T-helper 2 cell treated with Interferon-gamma antibody and Interleukin-4, amounts not matched to agents 5 μg/mL and 100 μg/mL, for 36 hours (primary cell): ENCODE measurements around the gene ATAD1.
A peak's percentile ranks its signal among the peaks of the same experiment; 100 is the strongest.
"Not testable (repeated sequence)": the region's sequence is repeated elsewhere in the genome, so short reads cannot be mapped to it uniquely, and the experiment has no call there.

ENCODE experiments used
- DNase-seq: peaks from one replicate; pipeline ENCODE4 v3.0.0; 2021; ENCODE audit warnings: low spot score
- H3K27ac Mint-ChIP-seq: one replicate; pipeline ENCODE4 v1.8.0; 2021; ENCODE audit warnings: mild to moderate bottlenecking, mixed read lengths
- H3K27me3 Mint-ChIP-seq: one replicate; pipeline ENCODE4 v1.8.0; 2021; ENCODE audit warnings: low read depth, mixed read lengths
- H3K36me3 Mint-ChIP-seq: one replicate; pipeline ENCODE4 v1.8.0; 2021; ENCODE audit warnings: low read depth, mixed read lengths
- H3K4me1 Mint-ChIP-seq: one replicate; pipeline ENCODE4 v1.8.0; 2021; ENCODE audit warnings: low read depth, mixed read lengths
- H3K4me3 Mint-ChIP-seq: one replicate; pipeline ENCODE4 v1.8.0; 2022; ENCODE audit warnings: mild to moderate bottlenecking, moderate library complexity, mixed read lengths
- H3K9me3 Mint-ChIP-seq: one replicate; pipeline ENCODE4 v1.8.0; 2021; ENCODE audit warnings: mixed read lengths

ATAD1 gene

DNA sequence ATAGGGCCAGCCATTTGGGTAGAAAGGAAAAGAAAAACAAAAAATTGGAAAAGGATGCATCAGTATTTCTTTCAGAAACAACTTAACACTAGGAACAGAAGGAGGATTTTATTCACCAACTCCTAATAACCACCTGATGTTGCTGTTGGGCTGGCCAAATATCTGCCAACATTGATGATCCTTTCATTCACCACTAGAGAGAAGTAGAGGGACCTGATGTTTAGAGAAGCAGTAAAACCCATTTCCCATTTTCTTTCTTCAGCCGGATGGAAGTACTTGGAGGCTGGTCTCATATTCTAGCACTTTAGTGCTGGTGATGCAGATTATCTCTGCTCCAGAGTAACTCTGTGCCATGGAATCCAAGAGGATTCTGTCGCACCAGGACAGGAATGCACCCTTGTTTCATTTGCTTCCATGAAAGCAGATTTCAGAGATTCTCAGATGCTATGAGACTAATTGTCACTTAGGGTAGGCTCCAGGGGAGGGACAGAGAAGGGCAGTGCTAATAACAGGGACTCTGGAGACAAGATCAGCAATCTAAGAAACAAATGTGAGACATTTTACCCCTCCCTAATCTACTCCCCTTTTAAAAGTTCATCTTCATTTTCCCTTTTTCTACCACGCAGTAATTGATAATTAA, 42.2 kb upstream of the ATAD1 start:
- peaks cover 14% of the 10 kb centered on the region for H3K36me3 Mint-ChIP-seq
- peaks cover 21% of the 10 kb centered on the region for H3K4me1 Mint-ChIP-seq
- H3K27me3 Mint-ChIP-seq: peaks cover 3% of the 10 kb centered on the region
- DNase-seq: peak; percentile 12
- no peak overlapping the region for H3K27ac Mint-ChIP-seq
- H3K9me3 Mint-ChIP-seq: peaks cover 6% of the 10 kb centered on the region
- H3K4me3 Mint-ChIP-seq: peak overlapping the region; percentile 22

DNA sequence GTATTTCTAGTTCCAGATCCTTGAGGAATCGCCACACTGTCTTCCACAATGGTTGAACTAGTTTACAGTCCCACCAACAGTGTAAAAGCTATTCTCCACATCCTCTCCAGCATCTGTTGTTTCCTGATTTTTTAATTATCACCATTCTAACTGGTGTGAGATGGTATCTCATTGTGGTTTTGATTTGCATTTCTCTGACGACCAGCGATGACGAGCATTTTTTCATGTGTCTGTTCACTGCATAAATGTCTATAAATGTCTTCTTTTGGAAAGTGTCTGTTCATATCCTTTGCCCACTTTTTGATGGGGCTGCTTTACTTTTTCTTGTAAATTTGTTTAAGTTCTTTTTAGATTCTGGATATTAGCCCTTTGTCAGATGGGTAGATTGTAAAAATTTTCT, 37.6 kb upstream of the ATAD1 start:
- H3K27me3 Mint-ChIP-seq, DNase-seq, H3K9me3 Mint-ChIP-seq, H3K36me3 Mint-ChIP-seq: not testable (repeated sequence)
- Mint-ChIP-seq H3K27ac (peak overlapping the region; percentile 10), H3K4me3 (peak overlapping the region; percentile 5), H3K4me1 (peaks cover 20% of the 10 kb centered on the region)

GRCh38 chr10:87855247-87855646, 37.2 kb upstream of the ATAD1 start:
- H3K36me3 Mint-ChIP-seq, DNase-seq, H3K27me3 Mint-ChIP-seq, H3K27ac Mint-ChIP-seq, H3K9me3 Mint-ChIP-seq: not testable (repeated sequence)
- Mint-ChIP-seq H3K4me1 (peaks cover 19% of the 10 kb centered on the region), H3K4me3 (peak overlapping the region; percentile 5)

GRCh38 chr10:87852089-87852488, 34.1 kb upstream of the ATAD1 start:
- H3K9me3 Mint-ChIP-seq: peaks cover 6% of the 10 kb centered on the region
- H3K36me3 Mint-ChIP-seq: peaks cover 3% of the 10 kb centered on the region
- no peak for DNase-seq
- H3K27me3 Mint-ChIP-seq: peaks cover 3% of the 10 kb centered on the region
- peaks cover 16% of the 10 kb centered on the region for H3K4me1 Mint-ChIP-seq
- no peak overlapping the region for H3K4me3 Mint-ChIP-seq
- no peak overlapping the region for H3K27ac Mint-ChIP-seq

- H3K9me3 Mint-ChIP-seq: peaks cover 6% of the 10 kb centered on the region
- no peak overlapping the region for H3K27ac Mint-ChIP-seq
- peaks cover 16% of the 10 kb centered on the region for H3K4me1 Mint-ChIP-seq
- H3K4me3 Mint-ChIP-seq: no peak overlapping the region
- H3K27me3 Mint-ChIP-seq: peaks cover 3% of the 10 kb centered on the region
- H3K36me3 Mint-ChIP-seq: peaks cover 2% of the 10 kb centered on the region
- peak; percentile 33 for DNase-seq
Measured at GRCh38 chr10:87850742-87851205, 32.7 kb upstream of the ATAD1 start.

- Mint-ChIP-seq H3K9me3 (no peaks in the 10 kb centered on the region), H3K27ac (no peak overlapping the region), H3K4me1 (peaks cover 10% of the 10 kb centered on the region), H3K36me3 (no peaks in the 10 kb centered on the region), H3K27me3 (peaks cover 3% of the 10 kb centered on the region), H3K4me3 (no peak overlapping the region)
- DNase-seq: no peak
Measured at GRCh38 chr10:87849001-87849400, 31.0 kb upstream of the ATAD1 start.

GRCh38 chr10:87847550-87847949, 29.5 kb upstream of the ATAD1 start:
- Mint-ChIP-seq H3K27me3 (peaks cover 3% of the 10 kb centered on the region), H3K4me3 (no peak overlapping the region), H3K4me1 (peaks cover 13% of the 10 kb centered on the region), H3K27ac (no peak overlapping the region), H3K36me3 (no peaks in the 10 kb centered on the region), H3K9me3 (no peaks in the 10 kb centered on the region)
- DNase-seq: no peak

DNA sequence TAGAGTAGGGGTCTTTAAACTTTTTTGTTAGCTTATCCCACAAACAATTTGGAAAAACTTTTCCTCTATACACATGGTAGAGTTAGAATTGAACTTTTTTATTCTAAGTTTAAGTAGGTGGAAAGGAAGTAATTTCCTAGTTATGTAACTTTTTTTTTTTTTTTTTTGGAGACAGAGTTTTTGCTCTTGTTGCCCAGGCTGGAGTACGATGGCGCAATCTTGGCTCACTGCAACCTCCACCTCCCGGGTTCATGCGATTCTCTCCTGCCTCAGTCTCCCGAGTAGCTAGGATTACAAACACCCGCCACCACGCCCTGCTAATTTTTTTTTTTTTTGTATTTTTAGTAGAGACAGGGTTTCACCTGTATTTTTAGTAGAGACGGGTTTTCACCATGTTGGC, 28.7 kb upstream of the ATAD1 start:
- not testable (repeated sequence) for H3K4me3 Mint-ChIP-seq, H3K36me3 Mint-ChIP-seq, H3K27ac Mint-ChIP-seq

GRCh38 chr10:87846023-87846422, 28.0 kb upstream of the ATAD1 start:
- Mint-ChIP-seq H3K27me3 (peaks cover 3% of the 10 kb centered on the region), H3K27ac (no peak overlapping the region), H3K36me3 (no peaks in the 10 kb centered on the region), H3K4me1 (peaks cover 15% of the 10 kb centered on the region), H3K4me3 (no peak overlapping the region), H3K9me3 (no peaks in the 10 kb centered on the region)
- no peak for DNase-seq

More for the DNA sequence above, 28.7 kb upstream of the ATAD1 start:
- H3K9me3 Mint-ChIP-seq, H3K27me3 Mint-ChIP-seq, DNase-seq: not testable (repeated sequence)
- H3K4me1 Mint-ChIP-seq: peaks cover 17% of the 10 kb centered on the region

DNA sequence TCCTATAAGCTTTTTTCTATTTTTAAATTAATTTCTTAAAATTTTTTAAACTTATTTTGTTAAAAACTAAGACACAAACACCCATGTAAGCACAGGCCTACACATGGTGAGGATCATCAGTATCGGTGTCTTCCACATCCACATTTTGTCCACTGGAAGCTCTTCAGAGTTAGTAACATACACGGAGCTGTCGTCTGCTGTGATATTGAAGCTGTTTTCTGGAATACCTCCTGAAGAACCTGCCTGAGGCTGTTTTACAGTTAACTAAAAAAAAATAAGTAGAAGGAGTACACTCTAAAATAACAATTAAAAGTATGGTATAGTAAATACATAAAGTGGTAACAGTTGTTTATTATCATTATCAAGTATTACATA, 27.6 kb upstream of the ATAD1 start:
- no peak overlapping the region for H3K27ac Mint-ChIP-seq
- DNase-seq: no peak
- H3K4me3 Mint-ChIP-seq: no peak overlapping the region
- H3K27me3 Mint-ChIP-seq: peaks cover 3% of the 10 kb centered on the region
- no peaks in the 10 kb centered on the region for H3K36me3 Mint-ChIP-seq
- H3K4me1 Mint-ChIP-seq: peaks cover 12% of the 10 kb centered on the region
- no peaks in the 10 kb centered on the region for H3K9me3 Mint-ChIP-seq

- H3K9me3 Mint-ChIP-seq: no peaks in the 10 kb centered on the region
- no peaks in the 10 kb centered on the region for H3K36me3 Mint-ChIP-seq
- no peak overlapping the region for H3K27ac Mint-ChIP-seq
- peaks cover 9% of the 10 kb centered on the region for H3K4me1 Mint-ChIP-seq
- no peak overlapping the region for H3K4me3 Mint-ChIP-seq
- H3K27me3 Mint-ChIP-seq: peaks cover under 1% of the 10 kb centered on the region
- DNase-seq: no peak
Measured at GRCh38 chr10:87844837-87845623, 27.0 kb upstream of the ATAD1 start.

- no peak overlapping the region for H3K4me3 Mint-ChIP-seq
Measured at GRCh38 chr10:87843714-87844113, 25.7 kb upstream of the ATAD1 start.

DNA sequence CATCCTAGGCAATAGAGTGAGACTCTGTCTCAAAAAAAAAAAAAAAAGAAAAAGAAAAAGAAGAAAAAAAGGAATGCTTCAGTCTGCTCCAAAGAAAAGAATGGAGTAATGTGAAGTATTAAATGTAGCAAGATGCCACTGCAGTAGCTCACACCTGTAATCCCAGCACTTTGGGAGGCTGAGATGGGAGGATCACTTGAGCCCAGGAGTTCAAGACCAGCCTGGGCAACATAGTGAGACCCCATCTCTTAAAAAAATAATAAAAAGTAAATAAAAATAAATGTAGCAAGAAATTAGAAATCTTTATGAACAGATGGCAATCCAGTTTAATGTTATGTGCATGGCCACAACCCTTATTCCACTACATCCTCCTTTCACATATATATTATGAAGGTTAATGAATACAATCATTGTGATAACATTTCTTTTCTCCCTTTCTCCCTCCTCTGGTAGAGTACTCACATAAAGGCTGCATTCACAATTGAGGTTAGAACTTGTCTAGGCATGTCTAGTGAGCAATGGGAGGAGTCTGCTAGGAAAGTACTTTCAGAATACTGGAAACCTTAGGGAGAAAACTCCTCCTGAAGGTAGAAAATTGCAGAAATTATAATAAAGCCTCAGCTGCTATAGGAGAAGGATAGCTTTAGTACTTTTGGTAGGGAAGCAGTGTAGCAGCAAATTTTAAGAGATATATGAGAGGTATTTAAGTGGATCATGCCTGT, 24.9 kb upstream of the ATAD1 start:
- no peak overlapping the region for H3K4me3 Mint-ChIP-seq
- H3K9me3 Mint-ChIP-seq: no peaks in the 10 kb centered on the region
- no peaks in the 10 kb centered on the region for H3K36me3 Mint-ChIP-seq
- H3K4me1 Mint-ChIP-seq: peaks cover 9% of the 10 kb centered on the region
- no peak for DNase-seq
- no peak overlapping the region for H3K27ac Mint-ChIP-seq
- no peaks in the 10 kb centered on the region for H3K27me3 Mint-ChIP-seq

More at GRCh38 chr10:87843714-87844113, 25.7 kb upstream of the ATAD1 start:
- H3K4me1 Mint-ChIP-seq: peaks cover 9% of the 10 kb centered on the region
- H3K27ac Mint-ChIP-seq: no peak overlapping the region
- no peak for DNase-seq
- no peaks in the 10 kb centered on the region for H3K27me3 Mint-ChIP-seq
- no peaks in the 10 kb centered on the region for H3K9me3 Mint-ChIP-seq
- H3K36me3 Mint-ChIP-seq: no peaks in the 10 kb centered on the region

DNA sequence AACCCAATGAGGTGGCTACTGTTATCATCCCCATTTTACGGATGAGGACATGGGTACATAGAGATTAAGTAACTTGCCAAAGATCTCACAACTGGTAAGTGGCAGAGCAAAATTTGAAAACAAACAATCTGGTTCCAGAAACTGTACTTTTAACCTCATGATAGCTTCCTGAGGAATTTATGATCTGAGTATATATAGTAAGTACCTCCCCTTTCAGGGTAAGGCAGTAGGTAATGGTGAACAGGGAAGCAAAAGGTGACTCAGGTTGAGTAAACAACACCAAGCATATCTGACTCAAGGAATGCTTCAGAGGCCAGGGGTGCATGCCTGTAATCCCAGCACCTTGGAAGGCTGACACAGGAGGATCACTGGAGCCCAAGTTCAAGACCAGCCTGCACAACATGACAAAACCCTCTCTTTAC, 24.2 kb upstream of the ATAD1 start:
- no peaks in the 10 kb centered on the region for H3K36me3 Mint-ChIP-seq
- no peaks in the 10 kb centered on the region for H3K9me3 Mint-ChIP-seq
- no peak for DNase-seq
- no peak overlapping the region for H3K4me3 Mint-ChIP-seq
- H3K27me3 Mint-ChIP-seq: no peaks in the 10 kb centered on the region
- peaks cover 11% of the 10 kb centered on the region for H3K4me1 Mint-ChIP-seq
- H3K27ac Mint-ChIP-seq: no peak overlapping the region
